HEK293 (cell line): ENCODE data around the gene LRRN4.

Experiments used
- CTCF ChIA-PET: fragments of 350-600 bp; formaldehyde crosslinking; extraction: SDS; loops from one replicate; lab custom pipeline; 2021; ENCODE audit warnings: antibody characterized with exemption; lab: Yijun Ruan, JAX
- POLR2A ChIA-PET: fragments of 300-600 bp; formaldehyde crosslinking; extraction: SDS; loops from one replicate; lab custom pipeline; 2020; ENCODE audit warnings: antibody characterized with exemption, inconsistent platforms; lab: Yijun Ruan, JAX
- H3K27ac ChIP-seq: fragments of 200-500 bp; sonication (Bioruptor generic); 2 replicates; pipeline ENCODE4 v1.5.1; 2014; ENCODE audit warnings: low read depth, low read length, control low read depth, inconsistent platforms; ENCODE audit errors: extremely low read depth
- H3K36me3 ChIP-seq, 2 experiments: fragments of 200-500 bp in 1 of 2; sonication (Bioruptor generic) in 1 of 2; 1 replicate in 1 of 2; 2 replicates in 1 of 2; pipeline ENCODE4 v1.5.1; 2014 to 2017; ENCODE audit warnings: inconsistent platforms in 2 of 2, low read length in 2 of 2; ENCODE audit not compliant: control insufficient read depth in 2 of 2, insufficient read depth in 1 of 2
- H3K4me1 ChIP-seq: fragments of 200-500 bp; sonication (Bioruptor generic); 2 replicates; pipeline ENCODE4 v1.5.1; 2014; ENCODE audit warnings: mild to moderate bottlenecking, low read length, inconsistent platforms; ENCODE audit not compliant: control insufficient read depth, insufficient read depth
- H3K4me3 ChIP-seq: 2 replicates; pipeline ENCODE4 v1.5.1; 2011; ENCODE audit warnings: low read depth, mild to moderate bottlenecking, control low read depth, low read length, moderate library complexity
- H3K9me3 ChIP-seq: fragments of 200-500 bp; sonication (Bioruptor generic); 2 replicates; pipeline ENCODE4 v1.5.1; 2014; ENCODE audit warnings: low read depth, low read length, inconsistent platforms; ENCODE audit not compliant: control insufficient read depth, insufficient read depth
- GLI2 ChIP-seq: fragments of 450-650 bp; formaldehyde crosslinking; IDR thresholded peaks from 2 replicates; pipeline ENCODE4; 2017; ENCODE audit warnings: missing biosample characterization, missing genetic modification characterization, low read depth, borderline replicate concordance
- INSM2 ChIP-seq: fragments of 450-650 bp; formaldehyde crosslinking; IDR thresholded peaks from 2 replicates; pipeline ENCODE4 v1.5.1; 2016; ENCODE audit warnings: missing biosample characterization, missing genetic modification characterization
- KLF17 ChIP-seq: fragments of 450-650 bp; formaldehyde crosslinking; IDR thresholded peaks from 2 replicates; pipeline ENCODE4 v1.5.1; 2016; ENCODE audit warnings: missing biosample characterization, missing genetic modification characterization
- MZF1 ChIP-seq: fragments of 450-650 bp; formaldehyde crosslinking; IDR thresholded peaks from 2 replicates; pipeline ENCODE4 v1.5.1; 2017; ENCODE audit warnings: missing biosample characterization, missing genetic modification characterization, borderline replicate concordance
- SETDB1 ChIP-seq: IDR thresholded peaks from one replicate; pipeline ENCODE4 v1.6.1; 2017; ENCODE audit warnings: mild to moderate bottlenecking, low read length, moderate library complexity, mixed read lengths; ENCODE audit not compliant: insufficient read length
- SP7 ChIP-seq: fragments of 450-650 bp; formaldehyde crosslinking; IDR thresholded peaks from 2 replicates; pipeline ENCODE4 v1.5.1; 2016; ENCODE audit warnings: missing biosample characterization, missing genetic modification characterization
- WT1 ChIP-seq: fragments of 450-650 bp; formaldehyde crosslinking; IDR thresholded peaks from 2 replicates; pipeline ENCODE4 v1.5.1; 2016; ENCODE audit warnings: missing biosample characterization, missing genetic modification characterization
- ZBTB17 ChIP-seq: fragments of 450-650 bp; formaldehyde crosslinking; IDR thresholded peaks from 2 replicates; pipeline ENCODE4 v1.5.1; 2016; ENCODE audit warnings: missing biosample characterization, missing genetic modification characterization
- ZBTB44 ChIP-seq: fragments of 450-650 bp; IDR thresholded peaks from 2 replicates; pipeline ENCODE4 v1.5.1; 2018; ENCODE audit warnings: missing biosample characterization, mild to moderate bottlenecking, missing genetic modification characterization
- ZFHX2 ChIP-seq: fragments of 450-650 bp; formaldehyde crosslinking; conservative IDR thresholded peaks from 2 replicates; pipeline ENCODE4 v1.5.1; 2016; ENCODE audit warnings: missing biosample characterization, missing genetic modification characterization
- ZFP69B ChIP-seq: fragments of 450-650 bp; formaldehyde crosslinking; IDR thresholded peaks from 2 replicates; pipeline ENCODE4 v1.5.1; 2016; ENCODE audit warnings: missing biosample characterization, missing genetic modification characterization
- ZNF112 ChIP-seq: fragments of 450-650 bp; formaldehyde crosslinking; IDR thresholded peaks from 2 replicates; pipeline ENCODE4 v1.5.0; 2017; ENCODE audit warnings: missing biosample characterization, missing genetic modification characterization
- ZNF114 ChIP-seq: fragments of 450-650 bp; formaldehyde crosslinking; IDR thresholded peaks from 2 replicates; pipeline ENCODE4 v1.5.0; 2017; ENCODE audit warnings: missing biosample characterization, missing genetic modification characterization
- ZNF214 ChIP-seq: fragments of 450-650 bp; formaldehyde crosslinking; IDR thresholded peaks from 2 replicates; pipeline ENCODE4 v1.5.1; 2017; ENCODE audit warnings: missing biosample characterization, mild to moderate bottlenecking, missing genetic modification characterization, borderline replicate concordance
- ZNF274 ChIP-seq, 2 experiments: fragments of 200-500 bp in 1 of 2; fragments of 450-650 bp in 1 of 2; sonication (Bioruptor generic) in 1 of 2; formaldehyde crosslinking in 1 of 2; IDR thresholded peaks; 2 replicates each; pipeline versions ENCODE4 v1.5.1 to v1.6.1; 2014 to 2016; ENCODE audit warnings: borderline replicate concordance in 1 of 2, inconsistent platforms in 1 of 2, low read length in 1 of 2, missing biosample characterization in 1 of 2, missing genetic modification characterization in 1 of 2
- ZNF302 ChIP-seq: fragments of 450-650 bp; formaldehyde crosslinking; IDR thresholded peaks from 2 replicates; pipeline ENCODE4 v1.5.1; 2016; ENCODE audit warnings: missing biosample characterization, missing genetic modification characterization, low read depth
- ZNF335 ChIP-seq: fragments of 450-650 bp; formaldehyde crosslinking; conservative IDR thresholded peaks from 2 replicates; pipeline ENCODE4 v1.5.1; 2016; ENCODE audit warnings: missing biosample characterization, missing genetic modification characterization
- ZNF362 ChIP-seq: fragments of 450-650 bp; formaldehyde crosslinking; IDR thresholded peaks from 2 replicates; pipeline ENCODE4 v1.5.1; 2016; ENCODE audit warnings: missing biosample characterization, missing genetic modification characterization
- ZNF404 ChIP-seq: fragments of 450-650 bp; formaldehyde crosslinking; IDR thresholded peaks from 2 replicates; pipeline ENCODE4 v1.5.1; 2017; ENCODE audit warnings: missing biosample characterization, missing genetic modification characterization
- ZNF423 ChIP-seq: fragments of 450-650 bp; formaldehyde crosslinking; IDR thresholded peaks from 2 replicates; pipeline ENCODE4 v1.5.1; 2016; ENCODE audit warnings: missing biosample characterization, missing genetic modification characterization
- ZNF449 ChIP-seq: fragments of 450-650 bp; formaldehyde crosslinking; IDR thresholded peaks from 2 replicates; pipeline ENCODE4 v1.5.1; 2017; ENCODE audit warnings: missing biosample characterization, mild to moderate bottlenecking, missing genetic modification characterization, moderate library complexity
- ZNF48 ChIP-seq: fragments of 450-650 bp; formaldehyde crosslinking; IDR thresholded peaks from 2 replicates; pipeline ENCODE4 v1.5.1; 2016; ENCODE audit warnings: missing biosample characterization, missing genetic modification characterization
- ZNF488 ChIP-seq: fragments of 450-650 bp; formaldehyde crosslinking; IDR thresholded peaks from 2 replicates; pipeline ENCODE4 v1.5.1; 2016; ENCODE audit warnings: missing biosample characterization, missing genetic modification characterization
- ZNF544 ChIP-seq: fragments of 450-650 bp; formaldehyde crosslinking; IDR thresholded peaks from 2 replicates; pipeline ENCODE4 v1.5.0; 2017; ENCODE audit warnings: missing biosample characterization, missing genetic modification characterization
- ZNF558 ChIP-seq: fragments of 450-650 bp; formaldehyde crosslinking; IDR thresholded peaks from 2 replicates; pipeline ENCODE4 v1.5.1; 2016; ENCODE audit warnings: missing biosample characterization, missing genetic modification characterization
- ZNF596 ChIP-seq: fragments of 450-650 bp; IDR thresholded peaks from 2 replicates; pipeline ENCODE4 v1.5.0; 2018; ENCODE audit warnings: missing biosample characterization, mild to moderate bottlenecking, missing genetic modification characterization, moderate library complexity
- ZNF658 ChIP-seq: fragments of 450-650 bp; formaldehyde crosslinking; IDR thresholded peaks from 2 replicates; pipeline ENCODE4; 2016; ENCODE audit warnings: missing biosample characterization, missing genetic modification characterization
- ZNF701 ChIP-seq: fragments of 450-650 bp; formaldehyde crosslinking; IDR thresholded peaks from 2 replicates; pipeline ENCODE4 v1.5.1; 2016; ENCODE audit warnings: missing biosample characterization, missing genetic modification characterization
- ZNF830 ChIP-seq: fragments of 450-650 bp; IDR thresholded peaks from 2 replicates; pipeline ENCODE4 v1.5.0; 2018; ENCODE audit warnings: missing biosample characterization, missing genetic modification characterization, low read depth, mild to moderate bottlenecking, moderate library complexity

Gene LRRN4

GRCh38 chr20:6083926-6084325, 30.1 kb upstream of the LRRN4 start:
- H3K27ac ChIP-seq, result no peak overlapping the region
- H3K9me3 ChIP-seq, result no peaks in the 10 kb centered on the region
- no peaks in the 10 kb centered on the region for H3K36me3 ChIP-seq
- no peaks in the 10 kb centered on the region for H3K4me1 ChIP-seq
- ChIA-PET CTCF (interaction anchor here (0.6 kb wide), 1 partner anchor 554 kb away, joined by 4 read pairs; no protein-coding TSS in a partner anchor), POLR2A (no interaction called here)
- no peak overlapping the region for H3K4me3 ChIP-seq
- no peak for TF ChIP-seq ZFP69B (tag by site-specific recombination)
- no peak for TF ChIP-seq ZNF274 (IDR thresholded peaks at IDR 0.05; ENCODE audit: low read length)
- TF ChIP-seq ZNF274 (tag by site-specific recombination; IDR thresholded peaks at IDR 0.05; ENCODE audit: borderline replicate concordance), result no peak
- no peak for TF ChIP-seq ZNF658 (tag by site-specific recombination)
- no peak for TF ChIP-seq ZNF701
- TF ChIP-seq ZNF558 (tag by site-specific recombination), result no peak
- TF ChIP-seq MZF1 (tag by site-specific recombination), result no peak
- TF ChIP-seq ZNF302 (tag by site-specific recombination), result no peak
- TF ChIP-seq INSM2 (tag by site-specific recombination), result no peak
- TF ChIP-seq ZNF48 (tag by site-specific recombination), result no peak
- TF ChIP-seq SP7, result no peak
- TF ChIP-seq ZNF449, result no peak
- no peak for TF ChIP-seq WT1 (tag by site-specific recombination)
- TF ChIP-seq ZNF112 (tag by site-specific recombination), result no peak
- no peak for TF ChIP-seq ZNF544 (tag by site-specific recombination)
- TF ChIP-seq ZNF596 (tag by site-specific recombination), result no peak
- TF ChIP-seq ZNF404, result no peak
- TF ChIP-seq ZFHX2 (tag by site-specific recombination), result no peak
- TF ChIP-seq ZNF423 (tag by site-specific recombination), result no peak
- no peak for TF ChIP-seq ZBTB17 (tag by site-specific recombination)

GRCh38 chr20:6081236-6081635, 27.4 kb upstream of the LRRN4 start:
- H3K4me1 ChIP-seq, result no peaks in the 10 kb centered on the region
- no peaks in the 10 kb centered on the region for H3K36me3 ChIP-seq
- no peaks in the 10 kb centered on the region for H3K9me3 ChIP-seq
- POLR2A ChIA-PET, result no interaction called here
- CTCF ChIA-PET, result no interaction called here
- no peak for TF ChIP-seq ZNF335 (tag by site-specific recombination)
- no peak for TF ChIP-seq ZBTB17 (tag by site-specific recombination)
- no peak for TF ChIP-seq ZNF488 (tag by site-specific recombination)
- TF ChIP-seq ZNF362 (tag by site-specific recombination), result no peak
- TF ChIP-seq ZNF214 (tag by site-specific recombination), result no peak
- no peak for TF ChIP-seq ZNF114 (tag by site-specific recombination)
- TF ChIP-seq SETDB1, result no peak
- TF ChIP-seq GLI2 (tag by site-specific recombination), result no peak
- no peak for TF ChIP-seq ZNF830 (tag by site-specific recombination)
- TF ChIP-seq KLF17 (tag by site-specific recombination), result no peak
- no peak for TF ChIP-seq ZNF423 (tag by site-specific recombination)
- TF ChIP-seq ZBTB44, result no peak
- H3K4me3 ChIP-seq, result no peak overlapping the region
- H3K27ac ChIP-seq, result no peak overlapping the region
